Mononuclear cell (primary cell): ENCODE results near the gene SYT4. TPM values are rescaled to one million over a fixed set of nuclear protein-coding genes. Genes with fewer than 3 reads are reported as not detected.

ENCODE experiments used
- H3K27me3 ChIP-seq: 2 replicates; pipeline ENCODE4 v1.6.0; 2011; ENCODE audit warnings: low read length, control low read depth; ENCODE audit not compliant: insufficient read depth
- H3K4me1 ChIP-seq: 2 replicates; pipeline ENCODE4 v1.5.1; 2011; ENCODE audit warnings: mild to moderate bottlenecking, low read length, control low read depth; ENCODE audit not compliant: insufficient read depth
- H3K4me3 ChIP-seq: 2 replicates; pipeline ENCODE4 v1.5.1; 2011; ENCODE audit warnings: mild to moderate bottlenecking, low read length, moderate library complexity
- H3K9me3 ChIP-seq: 2 replicates; pipeline ENCODE4 v1.5.1; 2011; ENCODE audit warnings: low read depth, mild to moderate bottlenecking, control low read depth, low read length
- total RNA-seq: library from RNA; depleted of rRNA; stranded (reverse); fragments of >200 nt; gene quantifications from one replicate; pipeline ENCODE4 v1.2.3, GENCODE V29; 2012

Gene SYT4
- total RNA-seq, 1 donor, result under 0.01 TPM

DNA sequence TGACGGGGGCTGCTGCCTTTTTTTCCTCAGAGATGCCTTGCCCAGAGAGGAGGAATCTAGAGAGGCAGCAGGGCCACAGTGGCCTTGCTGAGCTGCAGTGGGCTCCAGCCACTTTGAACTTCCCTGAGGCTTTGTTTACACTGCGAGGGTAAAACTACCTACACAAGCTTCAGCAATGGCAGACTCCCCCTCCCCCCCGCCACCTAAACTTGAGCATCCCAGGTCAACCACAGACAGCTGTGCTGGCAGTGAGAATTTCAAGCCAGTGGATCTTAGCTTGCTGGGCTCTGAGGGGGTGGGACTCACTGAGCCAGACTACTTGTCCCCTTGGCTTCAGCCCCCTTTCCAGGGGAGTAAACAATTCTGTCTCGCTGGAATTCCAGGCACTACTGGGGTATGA lies 11.8 kb downstream of the SYT4 start:
- Histone ChIP-seq H3K9me3 (no peaks in the 10 kb centered on the region), H3K4me3 (no peak overlapping the region), H3K27me3 (no peaks in the 10 kb centered on the region), H3K4me1 (no peaks in the 10 kb centered on the region)

DNA sequence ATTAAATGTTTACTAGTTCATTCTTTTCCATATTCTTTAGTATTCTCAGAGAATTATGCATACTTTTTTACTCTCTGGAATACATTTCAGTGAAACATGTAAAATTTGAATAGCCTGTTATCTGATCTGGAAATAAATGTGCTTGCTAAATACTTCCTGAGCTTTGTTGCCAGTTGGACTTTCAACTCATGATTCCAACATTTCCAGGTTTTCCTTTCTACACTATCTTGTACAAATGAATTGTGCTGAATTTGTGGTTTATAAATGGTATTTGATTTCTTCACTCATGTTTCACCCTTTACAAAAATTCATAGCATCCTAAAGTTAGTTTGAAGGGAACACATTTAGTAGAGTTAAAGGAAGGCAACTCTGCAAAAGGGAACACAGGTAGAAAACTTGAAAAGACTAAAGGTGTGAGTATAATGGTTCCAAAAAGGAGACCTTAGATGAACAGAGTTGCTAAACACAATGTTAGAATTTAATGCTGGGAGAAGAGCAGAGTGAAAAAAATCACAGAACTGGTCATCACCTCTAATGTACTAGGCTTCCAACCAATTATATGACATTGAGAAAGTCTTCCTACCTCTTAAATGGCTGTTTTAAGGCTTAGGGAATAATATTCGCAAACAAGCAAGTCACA lies 28.6 kb downstream of the SYT4 start:
- no peak overlapping the region for H3K4me3 ChIP-seq
- no peaks in the 10 kb centered on the region for H3K9me3 ChIP-seq
- no peaks in the 10 kb centered on the region for H3K4me1 ChIP-seq
- no peaks in the 10 kb centered on the region for H3K27me3 ChIP-seq

DNA sequence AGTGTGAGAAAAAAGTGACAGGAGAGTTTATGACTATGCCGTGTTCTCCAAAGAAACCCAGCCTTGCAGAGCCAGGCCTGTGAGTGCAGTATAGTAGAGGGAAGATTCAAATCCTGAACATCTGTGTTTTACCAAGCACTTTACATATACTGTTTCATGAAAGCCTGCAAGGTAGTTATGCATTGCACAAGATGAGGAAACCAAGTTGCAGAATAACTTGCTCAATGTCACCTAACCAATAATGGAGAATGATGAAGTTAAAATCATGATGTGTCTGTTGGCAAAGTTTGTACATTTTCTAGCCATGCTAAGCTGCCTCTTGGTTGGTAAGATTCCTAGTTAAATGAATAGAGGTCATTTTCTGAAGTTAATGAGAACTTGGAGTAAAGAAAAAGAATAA lies 29.3 kb downstream of the SYT4 start:
- Histone ChIP-seq H3K4me3 (no peak overlapping the region), H3K9me3 (no peaks in the 10 kb centered on the region), H3K4me1 (no peaks in the 10 kb centered on the region), H3K27me3 (no peaks in the 10 kb centered on the region)

DNA sequence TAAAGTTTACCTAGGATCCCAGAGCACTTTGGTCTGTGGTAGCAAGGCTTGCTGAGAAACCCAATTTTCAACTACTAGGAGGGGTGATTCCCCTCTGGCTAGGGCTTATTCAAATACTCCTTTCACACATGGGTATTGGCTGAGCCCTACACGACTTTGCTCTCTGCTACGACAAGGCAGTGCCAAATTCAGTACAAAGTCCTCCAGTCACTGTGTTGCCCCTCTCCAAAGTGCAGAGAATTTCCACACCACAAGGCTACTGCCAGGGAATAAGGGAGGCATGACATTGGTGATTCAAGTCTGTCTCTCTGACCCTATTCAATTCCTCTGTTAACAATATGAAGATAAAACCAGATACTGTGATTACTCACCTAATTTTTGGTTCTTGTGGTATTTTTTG lies 38.9 kb downstream of the SYT4 start:
- Histone ChIP-seq H3K9me3 (no peaks in the 10 kb centered on the region), H3K4me3 (no peak overlapping the region), H3K27me3 (no peaks in the 10 kb centered on the region), H3K4me1 (no peaks in the 10 kb centered on the region)

DNA sequence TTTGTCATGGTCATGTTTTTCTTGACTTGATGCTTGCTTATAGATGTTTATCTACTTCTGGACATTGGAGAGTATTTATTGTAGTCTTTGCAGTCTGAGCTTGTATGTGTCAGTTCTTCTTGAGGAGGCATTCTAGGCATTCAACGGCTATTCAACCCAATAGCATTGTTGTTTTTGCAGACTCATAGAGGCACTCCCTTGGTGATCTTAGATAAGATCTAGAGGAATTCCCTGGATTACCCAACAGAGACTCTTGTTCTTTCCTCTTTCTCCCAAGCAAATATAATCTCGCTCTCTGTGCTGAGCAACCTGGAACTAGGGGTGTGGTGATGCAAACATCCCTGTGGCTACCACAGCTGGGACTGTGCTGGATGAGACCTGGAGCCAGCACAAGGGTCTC lies 40.4 kb downstream of the SYT4 start:
- Histone ChIP-seq H3K27me3 (no peaks in the 10 kb centered on the region), H3K9me3 (no peaks in the 10 kb centered on the region), H3K4me1 (no peaks in the 10 kb centered on the region), H3K4me3 (no peak overlapping the region)

DNA sequence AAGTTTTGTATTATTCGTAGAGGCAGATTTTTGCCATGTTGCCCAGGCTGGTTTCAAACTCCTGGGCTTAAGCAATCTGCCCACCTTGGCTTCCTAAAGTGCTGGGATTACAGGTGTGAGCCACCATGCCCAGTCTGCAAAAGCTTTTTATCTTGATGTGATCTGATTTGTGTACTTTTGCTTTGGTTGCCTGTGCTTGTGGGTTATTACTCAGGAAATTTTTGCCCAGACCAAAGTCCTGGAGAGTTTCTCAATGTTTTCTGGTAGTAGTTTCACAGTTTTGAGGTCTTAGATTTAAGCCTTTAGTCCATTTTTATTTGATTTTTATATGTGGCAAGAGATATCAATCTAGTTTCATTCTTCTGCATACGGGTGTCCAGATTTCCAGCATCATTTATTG lies 42.4 kb downstream of the SYT4 start:
- Histone ChIP-seq H3K4me3 (no peak overlapping the region), H3K27me3 (no peaks in the 10 kb centered on the region), H3K9me3 (no peaks in the 10 kb centered on the region), H3K4me1 (no peaks in the 10 kb centered on the region)

DNA sequence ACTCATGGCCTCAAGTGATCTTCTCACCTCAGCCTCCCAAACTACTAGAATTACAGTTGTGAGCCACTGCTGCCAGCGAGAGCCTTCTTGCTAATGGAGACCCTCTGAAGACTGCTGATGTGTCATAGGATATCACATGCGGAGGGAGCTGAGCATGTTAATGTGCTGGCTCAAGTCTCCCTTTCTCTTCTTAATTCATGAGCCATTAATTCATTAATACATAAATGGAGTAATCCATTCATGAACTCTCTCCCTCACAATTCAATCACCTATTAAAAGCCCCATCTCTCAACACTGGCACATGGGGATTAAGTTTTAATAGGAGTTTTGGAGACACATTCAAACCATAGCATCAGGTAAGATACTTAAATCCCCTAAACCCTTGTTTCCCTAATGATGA lies 54.8 kb downstream of the SYT4 start:
- no peak overlapping the region for H3K4me3 ChIP-seq
- no peaks in the 10 kb centered on the region for H3K27me3 ChIP-seq
- H3K9me3 ChIP-seq, result no peaks in the 10 kb centered on the region
- no peaks in the 10 kb centered on the region for H3K4me1 ChIP-seq

DNA sequence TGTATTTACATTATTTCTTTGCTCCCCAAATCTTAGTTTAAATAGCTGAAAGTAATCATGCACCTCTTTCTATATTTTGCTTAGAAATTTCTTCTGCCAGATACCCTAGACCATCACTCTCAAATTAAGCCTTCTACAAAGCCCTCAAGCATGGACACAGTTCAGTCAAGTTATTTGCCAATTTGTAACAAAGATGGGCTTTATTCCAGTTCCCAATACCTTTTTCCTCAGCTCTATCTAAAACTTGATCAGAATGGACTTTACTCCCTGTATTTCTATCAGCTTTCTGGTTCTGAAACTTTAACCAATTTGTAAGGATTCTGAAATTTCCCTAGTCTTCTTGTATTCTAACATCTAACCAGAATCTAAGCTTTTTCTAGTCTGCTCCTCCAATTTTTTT lies 56.6 kb downstream of the SYT4 start:
- no peaks in the 10 kb centered on the region for H3K27me3 ChIP-seq
- no peak overlapping the region for H3K4me3 ChIP-seq
- H3K4me1 ChIP-seq, result no peaks in the 10 kb centered on the region

More for the DNA sequence above, 56.6 kb downstream of the SYT4 start:
- H3K9me3 ChIP-seq, result no peaks in the 10 kb centered on the region

Other genes starting within 250 kb of the SYT4 start
- gene RIT2, start 161.8 kb downstream of the SYT4 start, total RNA-seq, result not detected